Spleen (tissue), 11 donors: ENCODE data around the gene PRRG1. TPM values are rescaled to one million over a fixed set of nuclear protein-coding genes. Genes with fewer than 3 reads are reported as not detected.
"Not testable (repeated sequence)": the region's sequence is repeated elsewhere in the genome, so short reads cannot be mapped to it uniquely, and the experiment has no call there.

Experiments used
- DNase-seq: peaks from one replicate; pipeline ENCODE4 v3.0.0-alpha.2; 2020
- H3K27ac ChIP-seq, 8 donors: fragments of 200-600 bp; sonication (generic) in 7 of 8; 1 replicate in 4 of 8; 2 replicates in 4 of 8; pipeline versions ENCODE4 v1.5.0 to v1.8.0; 2016 to 2021; ENCODE audit warnings: inconsistent platforms in 4 of 8, mild to moderate bottlenecking in 4 of 8, moderate library complexity in 1 of 8
- H3K27me3 ChIP-seq, 7 donors: fragments of 200-600 bp; sonication (generic) in 6 of 7; replicated peaks in 1 of 7; 1 replicate in 4 of 7; 2 replicates in 3 of 7; pipeline versions ENCODE4 v1.5.0 to v1.8.0; 2016 to 2021; ENCODE audit warnings: inconsistent platforms in 3 of 7, mild to moderate bottlenecking in 1 of 7
- H3K36me3 ChIP-seq, 6 donors: fragments of 200-600 bp; sonication (generic) in 5 of 6; 1 replicate in 4 of 6; 2 replicates in 2 of 6; pipeline versions ENCODE4 v1.5.0 to v1.8.0; 2016 to 2021; ENCODE audit warnings: inconsistent platforms in 2 of 6
- H3K4me1 ChIP-seq, 6 donors: fragments of 200-600 bp; sonication (generic) in 5 of 6; 1 replicate in 3 of 6; 2 replicates in 3 of 6; pipeline versions ENCODE4 v1.5.0 to v1.8.0; 2016 to 2021; ENCODE audit warnings: inconsistent platforms in 3 of 6
- H3K4me3 ChIP-seq, 8 donors: fragments of 200-600 bp; sonication (generic) in 7 of 8; 1 replicate in 4 of 8; 2 replicates in 4 of 8; pipeline versions ENCODE4 v1.5.0 to v1.8.0; 2016 to 2021; ENCODE audit warnings: inconsistent platforms in 4 of 8, mild to moderate bottlenecking in 4 of 8, moderate library complexity in 2 of 8
- H3K9me3 ChIP-seq, 8 donors: fragments of 200-600 bp; sonication (generic) in 7 of 8; 1 replicate in 4 of 8; 2 replicates in 4 of 8; pipeline versions ENCODE4 v1.5.0 to v1.8.0; 2016 to 2021; ENCODE audit warnings: inconsistent platforms in 4 of 8
- POLR2A ChIP-seq, 3 donors: fragments of 450-650 bp; IDR thresholded peaks; one replicate each; pipeline ENCODE4 v1.5.1; 2017; ENCODE audit warnings: antibody characterized with exemption in 3 of 3, mild to moderate bottlenecking in 1 of 3
- POLR2AphosphoS5 ChIP-seq, 3 donors: sonication (generic); formaldehyde crosslinking; IDR thresholded peaks; one replicate each; pipeline ENCODE4 v1.5.1; 2017; ENCODE audit warnings: antibody characterized with exemption in 3 of 3
- WGBS, 5 donors: extraction: QIAGEN DNeasy Blood & Tissue Kit in 3 of 5; methylation state at CpG; one replicate each; pipeline versions ENCODE4 v1.1.5 to v1.1.7; 2013 to 2018; 5-methylcytosine and 5-hydroxymethylcytosine counted together
- intact Hi-C: fragments of 100-400 bp; cut with DNase I; formaldehyde crosslinking; loops from one replicate; pipeline ENCODE4 v1.15.0; 2023; ENCODE audit warnings: low total_unique reads
- polyA plus RNA-seq, 3 donors: library from polyadenylated mRNA; stranded (reverse); fragments of 200-250 nt; gene quantifications; one replicate each; pipeline ENCODE4 v1.2.1, GENCODE V29; 2013
- total RNA-seq, 7 donors: library from RNA; depleted of rRNA in 3 of 7; stranded (reverse); fragments of >200 nt in 3 of 7; fragmentation: NEBNext Ultra II Directional in 4 of 7; extraction: Animal tissue kit (Norgen Biotek cat#: 25700) in 4 of 7; gene quantifications; one replicate each; pipeline versions ENCODE4 v1.1.0 to v1.2.1, GENCODE V29; 2016 to 2021
- TF ChIP-seq, protein P1 (sequence below), 11 experiments: fragments of 200-600 bp in 7 of 11; fragments of 450-650 bp in 4 of 11; sonication (generic) in 4 of 11; IDR thresholded peaks in 8 of 11; conservative IDR thresholded peaks in 3 of 11; 1 replicate in 7 of 11; 2 replicates in 4 of 11; pipeline versions ENCODE4 v1.4.0 to v1.8.0; 2016 to 2021; ENCODE audit warnings: antibody characterized with exemption in 11 of 11, inconsistent platforms in 4 of 11, mild to moderate bottlenecking in 1 of 11
- donor health status: healthy with polysubstance abuse.
- donor health status: DM: no; HTN: no; CAD: no; lungs with moderate emphysema.
- donor health status: DM: no; HTN: no; CAD: no.
- donor health status: Bipolar disorder and iron deficiency.
- donor health status: healthy.
- donor health status: DM: no; HTN: no; CAD: no.
- donor health status: DM: yes; HTN: yes; CAD: no.

The PRRG1 gene
- total and polyA plus RNA-seq, 10 donors, result 0.41 to 12.0 (median 5.6) TPM

DNA sequence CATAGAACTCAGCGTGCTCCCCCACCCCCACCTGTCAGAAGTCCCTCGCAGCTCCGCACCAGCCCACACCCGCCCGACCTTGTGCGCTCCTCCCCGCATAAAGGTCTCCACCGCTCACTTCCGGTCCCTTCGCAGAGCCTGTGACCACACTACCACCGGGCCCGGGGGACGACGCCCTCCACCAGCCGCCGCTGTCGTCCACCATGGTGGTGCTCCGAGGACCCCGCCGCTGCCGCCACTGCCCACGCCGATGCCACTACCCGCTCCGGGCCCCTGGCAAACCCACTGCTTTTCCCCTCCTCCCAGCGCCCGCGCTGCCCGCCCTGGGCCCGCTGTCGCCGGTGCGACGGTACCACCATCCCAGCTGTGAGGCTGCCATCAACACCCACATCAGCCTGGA is 142.5 kb downstream of the PRRG1 start:
- no peak for DNase-seq
- H3K27ac ChIP-seq, result no peak overlapping the region
- H3K27me3 ChIP-seq, result no peaks in the 10 kb centered on the region
- no peaks in the 10 kb centered on the region for H3K9me3 ChIP-seq
- H3K4me1 ChIP-seq, result no peaks in the 10 kb centered on the region
- H3K4me3 ChIP-seq, result no peak overlapping the region
- 90 to 100% (median 96%) methylated on average over 3 to 34 of the region's 34 CpGs for WGBS, 5 donors
- intact Hi-C loops, result no loop called here
- TF ChIP-seq POLR2AphosphoS5 (IDR thresholded peaks at IDR 0.05) (no peak), POLR2A (IDR thresholded peaks at IDR 0.05) (no peak)
- TF ChIP-seq, protein P1, sequence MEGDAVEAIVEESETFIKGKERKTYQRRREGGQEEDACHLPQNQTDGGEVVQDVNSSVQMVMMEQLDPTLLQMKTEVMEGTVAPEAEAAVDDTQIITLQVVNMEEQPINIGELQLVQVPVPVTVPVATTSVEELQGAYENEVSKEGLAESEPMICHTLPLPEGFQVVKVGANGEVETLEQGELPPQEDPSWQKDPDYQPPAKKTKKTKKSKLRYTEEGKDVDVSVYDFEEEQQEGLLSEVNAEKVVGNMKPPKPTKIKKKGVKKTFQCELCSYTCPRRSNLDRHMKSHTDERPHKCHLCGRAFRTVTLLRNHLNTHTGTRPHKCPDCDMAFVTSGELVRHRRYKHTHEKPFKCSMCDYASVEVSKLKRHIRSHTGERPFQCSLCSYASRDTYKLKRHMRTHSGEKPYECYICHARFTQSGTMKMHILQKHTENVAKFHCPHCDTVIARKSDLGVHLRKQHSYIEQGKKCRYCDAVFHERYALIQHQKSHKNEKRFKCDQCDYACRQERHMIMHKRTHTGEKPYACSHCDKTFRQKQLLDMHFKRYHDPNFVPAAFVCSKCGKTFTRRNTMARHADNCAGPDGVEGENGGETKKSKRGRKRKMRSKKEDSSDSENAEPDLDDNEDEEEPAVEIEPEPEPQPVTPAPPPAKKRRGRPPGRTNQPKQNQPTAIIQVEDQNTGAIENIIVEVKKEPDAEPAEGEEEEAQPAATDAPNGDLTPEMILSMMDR (IDR thresholded peaks at IDR 0.05 in 8 of 11, conservative IDR thresholded peaks at IDR 0.05 in 3 of 11), result no peak
- H3K36me3 ChIP-seq, result no peaks in the 10 kb centered on the region

DNA sequence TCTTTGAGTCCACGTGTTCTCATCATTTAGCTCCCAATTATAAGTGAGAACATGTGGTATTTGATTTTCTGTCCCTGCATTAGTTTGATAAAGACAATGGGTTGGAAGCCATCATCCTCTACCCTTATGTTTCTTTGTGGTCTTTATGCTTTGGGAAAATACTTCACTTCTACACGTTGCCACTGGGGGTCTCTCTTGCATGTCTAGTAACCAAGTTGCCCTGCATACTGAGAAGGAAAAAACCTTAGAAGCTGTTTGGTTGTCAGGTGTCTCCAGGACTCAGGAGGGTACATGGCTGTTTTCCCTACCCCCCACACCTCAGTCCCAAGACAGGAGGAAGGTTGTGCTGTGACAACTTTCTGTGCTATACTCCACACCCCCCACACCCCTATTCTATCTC is 146.6 kb downstream of the PRRG1 start:
- H3K9me3 ChIP-seq, H3K4me1 ChIP-seq, intact Hi-C loops, DNase-seq, H3K27me3 ChIP-seq, H3K27ac ChIP-seq, H3K36me3 ChIP-seq, H3K4me3 ChIP-seq: not testable (repeated sequence)
- 0 to 14% (median 11%) methylated on average over 2 of the region's 2 CpGs for WGBS, 5 donors

DNA sequence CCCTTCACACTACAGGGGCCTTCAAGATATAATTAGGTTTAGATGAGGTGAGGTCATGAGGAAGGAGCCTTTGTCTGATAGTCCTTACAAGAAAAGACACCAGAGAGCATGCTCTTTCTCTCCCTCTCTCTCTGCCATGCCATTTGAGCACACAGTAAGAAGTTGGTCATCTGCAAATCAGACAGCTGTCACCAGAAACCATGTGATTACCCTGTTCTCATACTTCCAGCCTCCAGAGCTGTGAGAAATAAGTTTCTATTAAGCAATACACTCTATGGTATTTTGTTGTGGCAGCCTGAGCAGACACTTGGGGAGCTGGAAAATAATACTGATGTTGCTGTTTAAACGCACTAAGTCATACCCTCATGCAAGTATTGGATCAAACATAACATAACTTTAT is 148.0 kb downstream of the PRRG1 start:
- H3K4me3 ChIP-seq, H3K4me1 ChIP-seq, DNase-seq, H3K27ac ChIP-seq, H3K36me3 ChIP-seq, H3K9me3 ChIP-seq, H3K27me3 ChIP-seq, intact Hi-C loops: not testable (repeated sequence)
- WGBS, 5 donors, result 60 to 94% (median 70%) methylated on average over 1 of the region's 1 CpG; no CpG with 5 or more reads in 1 of the 5 donors

GRCh38 chrX:37498323-37498722 is 149.2 kb downstream of the PRRG1 start:
- H3K4me1 ChIP-seq, H3K27ac ChIP-seq, H3K4me3 ChIP-seq, DNase-seq, H3K27me3 ChIP-seq, H3K36me3 ChIP-seq, intact Hi-C loops, H3K9me3 ChIP-seq: not testable (repeated sequence)

DNA sequence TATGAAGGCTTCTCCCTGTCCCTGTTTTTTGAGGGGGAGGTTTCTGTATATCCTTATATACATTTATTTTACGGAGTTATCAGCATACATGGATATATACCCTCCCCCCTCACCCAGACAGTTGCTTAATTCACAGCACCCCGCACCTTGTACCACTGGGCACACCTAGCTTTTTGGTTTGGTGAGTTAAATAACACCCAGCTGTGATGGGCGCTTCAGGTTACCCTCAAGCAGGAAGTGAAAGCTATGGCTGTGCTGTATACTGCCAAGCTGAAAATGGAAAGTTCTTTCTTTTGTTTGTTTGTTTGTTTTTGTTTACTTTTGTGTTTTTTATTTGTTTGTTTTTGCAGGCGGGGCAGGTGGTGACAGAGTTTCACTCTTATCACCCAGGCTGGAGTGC is 150.5 kb downstream of the PRRG1 start:
- H3K9me3 ChIP-seq, H3K27me3 ChIP-seq, H3K27ac ChIP-seq, DNase-seq, H3K4me1 ChIP-seq, H3K4me3 ChIP-seq, H3K36me3 ChIP-seq, intact Hi-C loops: not testable (repeated sequence)
- WGBS, 5 donors, result 54 to 92% (median 84%) methylated on average over 3 to 4 of the region's 4 CpGs

DNA sequence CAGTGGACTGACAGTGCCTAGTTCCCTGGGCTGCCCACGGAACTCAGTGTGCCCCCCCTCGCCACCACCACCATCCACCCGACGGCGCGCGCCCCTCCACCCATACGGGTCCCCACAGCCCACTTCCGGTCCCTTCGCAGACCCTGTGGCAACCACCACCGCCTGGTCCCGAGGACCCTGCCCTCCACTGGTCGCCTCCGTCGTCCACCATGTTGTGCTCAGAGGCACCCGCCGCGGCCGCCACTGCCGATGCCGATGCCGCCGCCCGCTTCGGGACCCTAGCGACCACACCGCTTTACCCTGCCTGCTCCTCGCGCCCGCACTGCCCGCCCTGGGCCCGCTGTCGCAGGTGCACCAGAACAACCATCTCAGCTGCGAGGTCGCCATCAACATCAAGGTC is 155.8 kb downstream of the PRRG1 start:
- no peaks in the 10 kb centered on the region for H3K9me3 ChIP-seq
- intact Hi-C loops, result no loop called here
- no peak for DNase-seq
- H3K4me1 ChIP-seq, result no peaks in the 10 kb centered on the region
- no peaks in the 10 kb centered on the region for H3K36me3 ChIP-seq
- H3K27ac ChIP-seq, result no peak overlapping the region
- TF ChIP-seq POLR2AphosphoS5 (IDR thresholded peaks at IDR 0.05) (no peak), POLR2A (IDR thresholded peaks at IDR 0.05) (no peak)
- TF ChIP-seq, protein P1 (IDR thresholded peaks at IDR 0.05 in 8 of 11, conservative IDR thresholded peaks at IDR 0.05 in 3 of 11), result no peak
- H3K4me3 ChIP-seq, result no peak overlapping the region
- 87 to 97% (median 95%) methylated on average over 12 to 35 of the region's 35 CpGs for WGBS, 5 donors
- H3K27me3 ChIP-seq, result no peaks in the 10 kb centered on the region

Other genes with a start within 250 kb of the PRRG1 start
- under 1 TPM; 0.49 to 0.88 (median 0.68) TPM for gene LANCL3, start 222.3 kb downstream of the PRRG1 start, total RNA-seq
- under 1 TPM; under 0.01 to 0.11 (median 0.03) TPM for gene LANCL3, start 222.3 kb downstream of the PRRG1 start, polyA plus RNA-seq